Left hindlimb (tissue), 1 donor: ENCODE data around the gene CES2.

Experiments used
- DNase-seq: peaks from one replicate; pipeline ENCODE4 v3.0.0-alpha.2; 2018

CES2 gene

GRCh38 chr16:66903544-66904427 lies 31.5 kb upstream of the CES2 start:
- no peak for DNase-seq

DNA sequence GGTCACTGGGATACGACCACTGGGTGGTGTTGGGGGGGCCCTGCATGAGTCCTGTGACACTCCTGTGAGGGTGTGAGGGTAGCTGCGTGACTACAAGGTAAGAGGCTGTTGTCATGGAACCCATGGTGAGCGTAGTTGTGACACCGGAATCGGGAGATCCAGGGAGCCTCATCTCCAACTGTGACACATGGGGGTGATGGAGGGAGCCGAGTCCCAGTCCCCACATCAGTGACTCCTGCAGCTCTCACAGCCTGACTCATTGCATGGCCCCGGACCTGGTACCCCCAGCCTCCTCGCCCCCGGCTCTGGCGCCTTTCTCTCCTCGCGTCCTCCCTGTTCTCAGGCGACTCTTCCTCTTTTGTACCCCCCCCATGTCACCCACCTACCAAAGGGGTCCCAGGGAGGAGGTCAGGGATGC lies 30.9 kb upstream of the CES2 start:
- no peak for DNase-seq

DNA sequence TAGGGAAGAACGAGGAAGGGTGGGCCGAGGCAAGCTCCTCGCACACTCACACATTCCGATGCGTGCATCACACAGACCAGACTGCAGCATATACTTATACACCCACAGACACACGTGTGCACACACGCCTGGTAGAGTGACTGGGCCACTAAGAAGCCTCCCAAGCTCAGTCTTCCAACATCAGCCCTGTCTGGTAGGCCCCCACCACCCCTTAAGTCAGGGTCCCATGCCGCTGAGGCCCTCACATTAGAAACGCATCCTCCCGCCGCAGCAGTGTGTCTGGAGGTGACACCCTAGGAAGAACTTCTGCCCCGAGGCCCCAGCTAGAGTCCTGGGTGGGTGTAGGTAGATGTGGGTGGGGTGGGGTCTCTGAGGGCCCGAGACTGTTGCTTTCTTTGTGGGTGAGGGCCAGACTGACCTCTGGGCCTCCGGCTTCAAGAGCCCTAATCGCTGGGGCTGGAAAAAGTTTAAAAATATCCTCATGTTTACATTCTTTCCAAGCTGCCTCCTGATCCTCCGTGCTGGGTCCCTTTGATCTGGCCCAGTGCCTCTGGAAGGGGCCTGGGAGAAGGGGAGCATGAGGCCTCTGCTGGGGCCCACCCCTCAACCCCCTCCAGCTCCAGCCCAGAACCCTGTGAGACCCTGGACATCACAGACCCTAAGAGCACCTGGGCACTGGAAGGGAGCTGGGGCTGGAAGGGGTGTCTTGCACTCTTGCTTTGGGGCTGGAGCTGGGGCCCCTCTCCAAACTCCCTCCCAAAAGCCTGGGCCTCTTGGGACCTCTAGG lies 30.3 kb upstream of the CES2 start:
- DNase-seq: no peak

DNA sequence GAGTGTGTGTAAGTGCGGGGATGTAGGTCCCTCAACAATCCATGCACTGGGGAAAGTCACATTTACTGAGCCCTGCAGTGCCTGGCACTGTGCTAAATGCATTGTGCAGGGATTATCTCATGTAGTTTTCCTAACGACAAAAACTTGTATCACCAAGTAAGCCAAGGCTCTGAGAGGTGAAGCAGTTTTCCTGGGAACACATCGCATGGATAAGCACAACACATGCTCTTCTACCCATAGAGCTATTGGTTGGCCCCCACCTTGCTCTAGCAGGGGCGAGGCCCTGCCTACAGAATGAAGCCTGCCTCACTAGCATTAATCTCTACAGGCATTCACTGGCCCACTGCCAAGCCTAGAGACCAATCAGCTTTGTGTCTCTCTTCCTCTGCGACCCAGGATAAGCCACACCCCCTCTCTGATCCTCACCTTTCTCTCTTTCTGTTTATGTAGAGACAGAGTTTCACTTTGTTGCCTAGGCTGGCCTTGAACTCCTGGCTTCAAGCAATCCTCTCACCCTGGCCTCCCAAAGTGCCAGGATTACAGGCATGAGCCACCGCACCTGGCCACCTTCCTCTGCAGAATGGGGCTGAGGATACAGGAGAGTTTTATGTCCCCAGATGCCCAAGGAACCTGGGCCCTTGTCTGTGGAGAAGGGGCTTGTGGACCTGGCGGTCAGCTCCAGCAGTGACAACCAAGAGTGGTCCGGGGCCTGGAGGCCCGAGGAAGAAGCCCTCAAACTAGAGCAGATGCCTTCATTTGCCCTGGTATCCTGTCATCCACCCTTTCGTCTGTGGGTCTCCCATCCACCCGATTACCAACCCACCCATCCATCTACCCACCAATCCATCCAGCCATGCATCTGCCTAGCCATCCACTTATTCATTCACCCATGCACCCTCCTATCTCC lies 29.4 kb upstream of the CES2 start:
- DNase-seq: no peak

- DNase-seq: no peak
Measured at GRCh38 chr16:66906916-66907836, 28.1 kb upstream of the CES2 start.

- no peak for DNase-seq
Measured at GRCh38 chr16:66908116-66908515, 27.2 kb upstream of the CES2 start.

GRCh38 chr16:66908762-66909559 lies 26.4 kb upstream of the CES2 start:
- DNase-seq: no peak

- DNase-seq: no peak
Measured at GRCh38 chr16:66910175-66910940, 25.0 kb upstream of the CES2 start.

- DNase-seq: no peak
Measured at GRCh38 chr16:66911112-66911511, 24.2 kb upstream of the CES2 start.

GRCh38 chr16:66911801-66912200 lies 23.5 kb upstream of the CES2 start:
- DNase-seq: no peak

- no peak for DNase-seq
Measured at GRCh38 chr16:66913081-66913480, 22.2 kb upstream of the CES2 start.

DNA sequence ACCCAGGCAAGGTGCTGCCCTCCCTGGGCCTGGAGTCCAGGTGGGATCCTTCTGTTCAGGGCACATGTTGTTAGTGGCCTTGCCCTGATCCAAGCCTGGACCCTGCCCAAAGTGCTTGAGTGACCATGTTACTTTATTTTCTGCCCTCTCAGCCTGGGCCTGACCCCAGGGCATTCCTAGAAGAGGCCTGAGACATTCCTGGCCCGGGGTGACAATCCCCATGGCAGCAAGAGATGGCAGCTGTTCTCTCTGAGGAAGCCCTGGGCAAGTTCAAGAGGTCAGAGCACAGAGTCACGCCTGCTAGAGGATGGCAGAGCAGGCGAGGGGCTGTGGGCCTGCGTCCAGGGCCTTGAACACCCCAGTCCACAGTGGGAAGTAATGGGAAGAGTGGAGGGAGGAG lies 21.6 kb upstream of the CES2 start:
- no peak for DNase-seq

DNA sequence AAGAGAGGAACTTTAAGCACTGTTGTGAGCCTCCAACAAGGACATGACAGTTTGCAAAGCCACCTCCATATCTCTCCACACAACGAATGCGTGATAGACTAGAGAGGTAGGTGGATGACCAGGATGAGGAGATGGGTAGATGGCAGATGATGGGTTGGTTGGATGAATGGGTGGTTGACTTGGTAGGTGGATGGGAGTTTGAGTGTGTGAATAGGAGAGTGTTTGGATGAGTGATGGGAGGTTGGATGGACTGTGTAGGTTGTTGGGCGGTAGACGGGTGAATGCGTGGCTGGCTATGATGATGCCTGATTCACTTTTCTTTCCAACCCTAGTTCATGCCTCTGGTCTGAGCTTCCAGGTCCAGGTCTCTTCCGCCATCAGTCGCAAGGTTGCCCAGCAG lies 20.8 kb upstream of the CES2 start:
- DNase-seq: no peak

- DNase-seq: no peak
Measured at GRCh38 chr16:66915041-66915440, 20.3 kb upstream of the CES2 start.

DNA sequence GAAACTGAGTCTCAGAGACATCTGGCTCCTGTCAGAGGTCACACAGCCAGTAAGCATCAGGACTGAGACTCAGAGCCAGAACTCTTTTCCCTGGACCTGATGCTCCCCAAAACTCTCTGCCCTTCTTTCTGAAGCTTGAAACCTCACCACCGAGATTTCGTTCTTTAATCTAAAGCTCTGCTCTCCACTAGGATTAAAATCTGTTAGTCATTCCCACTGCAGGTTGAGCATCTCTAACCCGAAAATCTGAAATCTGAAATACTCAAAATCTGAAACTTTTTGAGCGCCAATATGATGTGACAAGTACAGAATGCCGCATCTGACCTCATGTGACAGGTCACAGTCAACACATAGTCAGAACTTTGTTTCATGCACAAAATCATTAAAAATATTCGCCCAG lies 18.8 kb upstream of the CES2 start:
- no peak for DNase-seq

DNA sequence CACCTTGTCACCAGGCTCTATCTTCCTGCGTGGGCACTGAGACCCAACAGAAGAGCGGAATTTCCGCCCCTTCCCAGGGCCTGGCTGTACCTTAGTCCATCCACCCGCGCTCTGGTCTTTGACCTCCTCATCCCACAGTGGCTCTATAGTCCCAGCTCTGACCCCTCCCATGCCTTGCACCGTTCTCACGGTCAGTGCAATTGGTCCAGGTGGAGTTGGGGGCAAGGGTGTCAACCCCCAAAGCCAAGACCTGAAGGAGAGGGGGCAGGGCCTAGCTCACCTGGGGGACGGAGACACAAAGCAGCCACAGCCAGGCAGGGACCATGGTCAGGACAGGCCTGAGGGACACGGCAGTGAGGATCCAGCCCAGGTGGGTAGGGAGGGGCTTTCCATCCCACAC lies 17.6 kb upstream of the CES2 start:
- DNase-seq: no peak

- no peak for DNase-seq
Measured at GRCh38 chr16:66918355-66918754, 17.0 kb upstream of the CES2 start.

GRCh38 chr16:66918803-66919568 lies 16.3 kb upstream of the CES2 start, which contains the start of gene CDH16:
Gene CDH16, minus strand, starts transcription at chr16:66918885. Its CDS starts 820 bp downstream, at chr16:66918065.
- DNase-seq: no peak

DNA sequence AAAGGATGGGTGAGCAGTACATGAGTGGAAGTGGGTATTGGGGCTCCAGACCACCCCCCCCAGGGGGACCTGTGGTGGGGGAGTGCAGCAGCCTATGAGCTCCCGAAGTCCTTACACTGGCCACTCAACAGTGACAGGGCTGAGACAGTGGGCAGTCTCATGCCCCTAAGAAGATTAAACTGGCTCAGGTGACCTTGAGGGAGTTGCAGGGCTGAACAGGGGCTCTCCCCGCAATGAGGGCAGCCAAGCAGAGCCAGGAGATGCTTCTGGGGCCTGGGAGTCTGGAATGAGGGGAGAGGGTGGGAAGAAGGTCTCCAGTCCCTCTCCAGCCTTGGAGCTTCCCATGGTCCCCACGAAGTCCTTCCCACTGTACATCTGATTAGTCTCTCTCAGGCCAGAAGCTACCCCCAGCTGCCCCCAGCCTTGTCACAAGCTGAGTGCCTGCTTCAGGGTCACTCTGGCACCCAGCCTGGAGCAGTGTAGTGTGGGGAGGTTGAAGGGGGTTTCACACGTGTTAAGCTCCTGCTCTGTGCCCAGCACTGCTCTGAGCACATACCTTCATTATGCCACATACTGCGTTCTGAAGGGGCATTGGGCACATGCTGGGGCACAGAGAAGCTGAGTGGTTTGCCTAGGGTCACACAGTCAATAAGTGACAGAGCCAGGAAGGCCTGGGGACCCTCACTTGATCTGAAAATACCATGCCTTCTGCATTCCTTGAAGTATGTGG lies 15.6 kb upstream of the CES2 start:
- DNase-seq: no peak
